GM12878 (cell line): ENCODE data around the gene CLEC16A. TPM values are rescaled to one million over a fixed set of nuclear protein-coding genes. Genes with fewer than 3 reads are reported as not detected.

Experiments used
- ATAC-seq: fragments of 200-7000 bp; cut with Tn5 transposase; 3 replicates; pipeline ENCODE4 v1.9.1; 2020; ENCODE audit warnings: mild to moderate bottlenecking, moderate library complexity
- BruUV-seq: library from RNA; stranded (reverse); fragments of 400-500 nt; replicated peaks from 2 replicates; lab custom pipeline; 2021; lab: Mats Ljungman, UMichigan
- CTCF ChIA-PET: fragments of 300-600 bp; sonication (Branson Sonifier 250); formaldehyde crosslinking; extraction: SDS; loops from one replicate; lab custom pipeline; 2021; ENCODE audit warnings: inconsistent platforms; lab: Yijun Ruan, JAX
- POLR2A ChIA-PET: fragments of 350-600 bp; formaldehyde crosslinking; extraction: SDS; loops from one replicate; lab custom pipeline; 2021; ENCODE audit warnings: inconsistent platforms; lab: Charles Lee
- RAD21 ChIA-PET: fragments of 300-600 bp; sonication (Branson Sonifier 250); formaldehyde crosslinking; loops from one replicate; lab custom pipeline; 2023; ENCODE audit warnings: antibody characterized with exemption; ENCODE audit not compliant: unreplicated experiment; lab: Charles Lee
- SMC1A ChIA-PET: fragments of 300-600 bp; sonication (Branson Sonifier 250); formaldehyde crosslinking; loops from one replicate; lab custom pipeline; 2023; ENCODE audit not compliant: unreplicated experiment, uncharacterized antibody; lab: Charles Lee
- DNase-seq: peaks from one replicate; pipeline ENCODE4 v3.0.0-alpha.2; 2011; ENCODE audit warnings: low read depth, low spot score
- FAIRE-seq: peaks from 3 replicates; lab custom pipeline; 2011; peaks lifted over from hg19 to GRCh38; lab: Jason Lieb, UNC
- H2AFZ ChIP-seq: 2 replicates; pipeline ENCODE4 v1.6.0; 2011; ENCODE audit warnings: low read depth, low read length, control low read depth; ENCODE audit not compliant: control insufficient read depth
- H3K27ac ChIP-seq: 2 replicates; pipeline ENCODE4 v1.5.1; 2011; ENCODE audit warnings: control low read depth; ENCODE audit not compliant: control insufficient read depth, insufficient read depth
- H3K27me3 ChIP-seq, 2 experiments: replicated peaks in 1 of 2; 2 replicates each; pipeline versions ENCODE4 v1.6.0 to v1.6.1; 2011; ENCODE audit warnings: low read length in 1 of 2; ENCODE audit not compliant: control insufficient read depth in 2 of 2, insufficient read depth in 2 of 2
- H3K36me3 ChIP-seq, 2 experiments: 2 replicates each; pipeline ENCODE4 v1.5.1; 2011; ENCODE audit warnings: low read length in 1 of 2; ENCODE audit not compliant: control insufficient read depth in 2 of 2, insufficient read depth in 2 of 2
- H3K4me1 ChIP-seq: 2 replicates; pipeline ENCODE4 v1.6.1; 2011; ENCODE audit warnings: mild to moderate bottlenecking, low read length, moderate library complexity, mixed read lengths; ENCODE audit not compliant: control insufficient read depth, insufficient read depth
- H3K4me2 ChIP-seq: 2 replicates; pipeline ENCODE4 v1.6.0; 2011; ENCODE audit warnings: control low read depth; ENCODE audit not compliant: control insufficient read depth, insufficient read depth
- H3K4me3 ChIP-seq: fragments of 200-600 bp; sonication (generic); 2 replicates; pipeline ENCODE4 v1.5.1; 2016
- H3K79me2 ChIP-seq: 2 replicates; pipeline ENCODE4 v1.6.0; 2011; ENCODE audit warnings: low read length; ENCODE audit not compliant: control insufficient read depth, insufficient read depth
- H3K9ac ChIP-seq: 2 replicates; pipeline ENCODE4 v1.8.0; 2011; ENCODE audit warnings: low read length, control low read depth, mixed read lengths; ENCODE audit not compliant: control insufficient read depth, insufficient read depth
- H3K9me3 ChIP-seq: replicated peaks from 3 replicates; pipeline ENCODE4 v1.5.1; 2011; ENCODE audit warnings: mild to moderate bottlenecking, low read length; ENCODE audit not compliant: control insufficient read depth, insufficient read depth
- H4K20me1 ChIP-seq: 2 replicates; pipeline ENCODE4 v1.6.0; 2011; ENCODE audit not compliant: control insufficient read depth, insufficient read depth
- BRCA1 ChIP-seq: IDR thresholded peaks from 2 replicates; pipeline ENCODE4 v1.6.1; 2011; ENCODE audit warnings: low read depth, low read length, improper control_type of control experiment
- EGR1 ChIP-seq, 2 experiments: IDR thresholded peaks; 1 replicate in 1 of 2; 2 replicates in 1 of 2; pipeline ENCODE4 v1.6.1; 2011 to 2012; ENCODE audit warnings: low read depth in 2 of 2, low read length in 2 of 2, borderline replicate concordance in 1 of 2, mild to moderate bottlenecking in 1 of 2, moderate library complexity in 1 of 2
- GABPA ChIP-seq: IDR thresholded peaks from 2 replicates; pipeline ENCODE4 v1.6.1; 2014; ENCODE audit warnings: antibody characterized with exemption, low read depth, mild to moderate bottlenecking, inconsistent platforms
- IKZF1 ChIP-seq: fragments of 450-650 bp; conservative IDR thresholded peaks from 2 replicates; pipeline ENCODE4 v1.6.1; 2017; ENCODE audit warnings: antibody characterized with exemption, mild to moderate bottlenecking
- IRF4 ChIP-seq: IDR thresholded peaks from 2 replicates; pipeline ENCODE4 v1.6.1; 2011; ENCODE audit warnings: low read depth, low read length
- KDM1A ChIP-seq: fragments of 200-600 bp; sonication (generic); IDR thresholded peaks from 2 replicates; pipeline ENCODE4 v1.6.1; 2016; ENCODE audit warnings: borderline replicate concordance
- NFYB ChIP-seq: IDR thresholded peaks from 2 replicates; pipeline ENCODE4 v1.6.1; 2011; ENCODE audit warnings: low read depth, mild to moderate bottlenecking, low read length, improper control_type of control experiment, moderate library complexity; ENCODE audit not compliant: insufficient read depth
- NR2F1 ChIP-seq: fragments of 450-650 bp; conservative IDR thresholded peaks from 2 replicates; pipeline ENCODE4 v1.6.1; 2017; ENCODE audit warnings: mild to moderate bottlenecking
- POLR2A ChIP-seq: IDR thresholded peaks from 2 replicates; pipeline ENCODE4 v1.6.1; 2011; ENCODE audit warnings: low read depth, mild to moderate bottlenecking, low read length
- RCOR1 ChIP-seq: conservative IDR thresholded peaks from 2 replicates; pipeline ENCODE4 v1.6.1; 2012; ENCODE audit warnings: low read depth, low read length, improper control_type of control experiment
- RUNX3 ChIP-seq: IDR thresholded peaks from 2 replicates; pipeline ENCODE4 v1.6.1; 2012; ENCODE audit warnings: low read length, inconsistent platforms
- SRF ChIP-seq, 2 experiments: IDR thresholded peaks; 2 replicates each; pipeline ENCODE4 v1.6.1; 2011; ENCODE audit warnings: low read depth in 2 of 2, low read length in 2 of 2, mild to moderate bottlenecking in 1 of 2, moderate library complexity in 1 of 2
- STAT3 ChIP-seq: IDR thresholded peaks from 2 replicates; pipeline ENCODE4 v1.6.1; 2011; ENCODE audit warnings: low read depth, low read length, improper control_type of control experiment
- SUPT20H ChIP-seq: IDR thresholded peaks from 2 replicates; pipeline ENCODE4 v1.6.1; 2011; ENCODE audit warnings: low read depth, mild to moderate bottlenecking, low read length, moderate library complexity, borderline replicate concordance; ENCODE audit not compliant: control insufficient read depth
- YBX1 ChIP-seq: fragments of 450-650 bp; IDR thresholded peaks from 2 replicates; pipeline ENCODE4 v1.6.1; 2016; ENCODE audit warnings: antibody characterized with exemption
- ZBED1 ChIP-seq: IDR thresholded peaks from 2 replicates; pipeline ENCODE4 v1.6.1; 2016; ENCODE audit warnings: borderline replicate concordance
- ZNF622 ChIP-seq: fragments of 450-650 bp; IDR thresholded peaks from 2 replicates; pipeline ENCODE4 v1.6.1; 2017; ENCODE audit warnings: mild to moderate bottlenecking, inconsistent platforms
- WGBS: methylation state at CpG from one replicate; pipeline ENCODE4 v1.1.6; 2016; ENCODE audit warnings: low lambda C conversion rate; ENCODE audit not compliant: insufficient replicate concordance, insufficient coverage; ENCODE audit errors: missing lambda C conversion rate; 5-methylcytosine and 5-hydroxymethylcytosine counted together
- in situ Hi-C: fragments of 300-500 bp; cut with MboI; formaldehyde crosslinking; loops from 9 replicates; pipeline ENCODE4 v1.14.3; 2018; ENCODE audit warnings: mixed read lengths
- intact Hi-C: fragments of 100-400 bp; cut with micrococcal nuclease; formaldehyde crosslinking; loops from one replicate; pipeline ENCODE4 v1.14.2; 2022; ENCODE audit not compliant: unreplicated experiment
- polyA plus RNA-seq, 11 experiments: library from polyadenylated mRNA; depleted of rRNA in 4 of 11; unstranded in 6 of 11; stranded (reverse) in 5 of 11; fragments of >200 nt; fragmentation: Nextera tagmentation in 4 of 11; fragmentation: Illumina TruSeq in 1 of 11; extraction: Ambion mirVana in 4 of 11; extraction: Trizol in 1 of 11; gene quantifications; 1 replicate in 1 of 11; 2 replicates in 10 of 11; pipeline versions ENCODE4 v1.2.1 to v1.2.3, GENCODE V29; 2011 to 2016; ENCODE audit warnings: inconsistent platforms in 2 of 11, missing spikeins in 2 of 11, low read depth in 1 of 11
- total RNA-seq, 4 experiments: library from RNA; depleted of rRNA in 3 of 4; stranded (reverse); fragments of >200 nt in 3 of 4; fragmentation: Illumina TruSeq in 1 of 4; extraction: Trizol in 1 of 4; gene quantifications; 2 replicates each; pipeline versions ENCODE4 v1.2.1 to v1.2.3, GENCODE V29; 2013 to 2021
- TF ChIP-seq, protein P1 (sequence below): fragments of 450-650 bp; IDR thresholded peaks from 2 replicates; pipeline ENCODE4 v1.6.1; 2014; ENCODE audit warnings: mild to moderate bottlenecking
- TF ChIP-seq, protein P2 (sequence below): fragments of 450-650 bp; IDR thresholded peaks from 2 replicates; pipeline ENCODE4 v1.6.1; 2017; ENCODE audit warnings: mild to moderate bottlenecking
- TF ChIP-seq, protein P3 (sequence below): IDR thresholded peaks from 2 replicates; pipeline ENCODE4 v1.6.1; 2011; ENCODE audit warnings: borderline replicate concordance, low read depth, mild to moderate bottlenecking, moderate library complexity, low read length; ENCODE audit not compliant: insufficient read depth, poor library complexity, severe bottlenecking

Gene CLEC16A
- total and polyA plus RNA-seq, 10 of the 15 experiments (the other 5 are each of a cell fraction or from before 2014, with no cell fraction given): 1.5 to 28.8 (median 19.2) TPM

DNA sequence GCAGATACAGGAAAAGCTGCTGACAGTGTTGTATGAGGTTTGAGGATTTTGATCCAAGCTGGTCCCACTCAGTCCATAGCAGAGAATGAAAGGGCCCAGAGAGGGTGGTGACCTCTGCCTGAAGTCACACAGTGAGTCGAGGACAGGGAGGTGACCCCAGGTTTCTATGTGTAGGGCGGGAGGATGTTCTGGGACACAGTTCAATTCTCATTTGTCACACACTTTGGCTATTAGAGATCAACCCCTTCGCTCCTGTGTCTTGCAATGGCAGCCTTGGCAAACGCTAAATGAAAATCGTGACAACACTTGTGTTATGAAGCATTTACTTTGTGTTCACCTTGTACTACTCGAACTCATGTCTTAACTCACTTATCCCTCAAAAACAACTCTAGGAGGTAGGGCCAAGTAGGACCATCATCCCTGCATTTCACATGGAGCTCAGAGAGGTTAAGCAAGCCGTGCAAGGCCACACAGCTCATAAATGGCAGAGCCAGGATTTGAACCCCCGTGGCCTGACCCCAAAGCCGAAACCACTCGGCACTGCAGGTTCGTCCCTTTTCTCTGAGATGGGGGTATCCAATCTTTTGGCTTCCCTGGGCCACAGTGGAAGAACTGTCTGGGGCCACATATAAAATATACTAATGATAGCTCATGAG is 12.3 kb upstream of the CLEC16A start:
- in situ Hi-C loops (no loop called here), intact Hi-C loops (no loop called here)
- POLR2A ChIA-PET: interaction anchor here (0.6 to 1.8 kb wide), 4 partner anchors 9 to 319 kb away, joined by 3 to 13 read pairs (median 4); partner anchors contain the start of genes DEXI and NUBP1
- ATAC-seq: no peak
- Histone ChIP-seq H3K4me3 (no peak overlapping the region), H3K4me2 (no peak overlapping the region), H3K9me3 (no peaks in the 10 kb centered on the region), H3K27me3 (no peaks in the 10 kb centered on the region), H2AFZ (no peak overlapping the region), H3K9ac (no peak overlapping the region), H3K79me2 (peaks cover 9% of the 10 kb centered on the region), H3K27ac (no peak overlapping the region), H4K20me1 (no peaks in the 10 kb centered on the region; the same call in 1 of the 2 replicates), H3K36me3 (peaks cover 0 to 2% of the 10 kb centered on the region in 2 experiments; a peak in 2 of 4 replicates), H3K4me1 (peaks cover 6% of the 10 kb centered on the region)
- CTCF ChIA-PET: interaction anchor here (0.7 to 2.5 kb wide), 4 partner anchors 13 to 665 kb away, joined by 3 to 11 read pairs (median 6); no protein-coding TSS in a partner anchor
- 97% methylated on average over 11 of the region's 11 CpGs for WGBS
- TSS peak; percentile 14 for BruUV-seq
- SMC1A ChIA-PET: interaction anchor here (1.0 to 2.2 kb wide), 4 partner anchors 9 to 16 kb away, joined by 4 to 12 read pairs (median 4); partner anchors contain the start of gene DEXI
- DNase-seq: no peak
- RAD21 ChIA-PET: interaction anchor here (1.0 to 1.3 kb wide), 4 partner anchors 13 to 194 kb away, joined by 3 to 6 read pairs (median 4); no protein-coding TSS in a partner anchor
- no peak for FAIRE-seq
- TF ChIP-seq STAT3 (no peak), IKZF1 (no peak), SUPT20H (no peak), NR2F1 (no peak), ZBED1 (0 out of 2 replicates have a peak, but pooled peaks have one; percentile 32), POLR2A (peak; percentile 16; the same call in 1 of the 2 replicates), RUNX3 (0 out of 2 replicates have a peak, but pooled peaks have one; percentile 9), ZNF622 (no peak), NFYB (no peak), RCOR1 (no peak), EGR1 (IDR thresholded peaks at IDR 0.05; ENCODE audit: borderline replicate concordance in 1 of 2, low read depth in 2 of 2, low read length in 2 of 2) (no peak), BRCA1 (no peak), IRF4 (no peak), SRF (IDR thresholded peaks at IDR 0.05; ENCODE audit: low read depth in 2 of 2, low read length in 2 of 2) (no peak), YBX1 (no peak), KDM1A (no peak), GABPA (no peak)
- TF ChIP-seq, protein P1, sequence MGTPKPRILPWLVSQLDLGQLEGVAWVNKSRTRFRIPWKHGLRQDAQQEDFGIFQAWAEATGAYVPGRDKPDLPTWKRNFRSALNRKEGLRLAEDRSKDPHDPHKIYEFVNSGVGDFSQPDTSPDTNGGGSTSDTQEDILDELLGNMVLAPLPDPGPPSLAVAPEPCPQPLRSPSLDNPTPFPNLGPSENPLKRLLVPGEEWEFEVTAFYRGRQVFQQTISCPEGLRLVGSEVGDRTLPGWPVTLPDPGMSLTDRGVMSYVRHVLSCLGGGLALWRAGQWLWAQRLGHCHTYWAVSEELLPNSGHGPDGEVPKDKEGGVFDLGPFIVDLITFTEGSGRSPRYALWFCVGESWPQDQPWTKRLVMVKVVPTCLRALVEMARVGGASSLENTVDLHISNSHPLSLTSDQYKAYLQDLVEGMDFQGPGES: no peak
- TF ChIP-seq, protein P2, sequence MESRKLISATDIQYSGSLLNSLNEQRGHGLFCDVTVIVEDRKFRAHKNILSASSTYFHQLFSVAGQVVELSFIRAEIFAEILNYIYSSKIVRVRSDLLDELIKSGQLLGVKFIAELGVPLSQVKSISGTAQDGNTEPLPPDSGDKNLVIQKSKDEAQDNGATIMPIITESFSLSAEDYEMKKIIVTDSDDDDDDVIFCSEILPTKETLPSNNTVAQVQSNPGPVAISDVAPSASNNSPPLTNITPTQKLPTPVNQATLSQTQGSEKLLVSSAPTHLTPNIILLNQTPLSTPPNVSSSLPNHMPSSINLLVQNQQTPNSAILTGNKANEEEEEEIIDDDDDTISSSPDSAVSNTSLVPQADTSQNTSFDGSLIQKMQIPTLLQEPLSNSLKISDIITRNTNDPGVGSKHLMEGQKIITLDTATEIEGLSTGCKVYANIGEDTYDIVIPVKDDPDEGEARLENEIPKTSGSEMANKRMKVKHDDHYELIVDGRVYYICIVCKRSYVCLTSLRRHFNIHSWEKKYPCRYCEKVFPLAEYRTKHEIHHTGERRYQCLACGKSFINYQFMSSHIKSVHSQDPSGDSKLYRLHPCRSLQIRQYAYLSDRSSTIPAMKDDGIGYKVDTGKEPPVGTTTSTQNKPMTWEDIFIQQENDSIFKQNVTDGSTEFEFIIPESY: no peak
- TF ChIP-seq, protein P3, sequence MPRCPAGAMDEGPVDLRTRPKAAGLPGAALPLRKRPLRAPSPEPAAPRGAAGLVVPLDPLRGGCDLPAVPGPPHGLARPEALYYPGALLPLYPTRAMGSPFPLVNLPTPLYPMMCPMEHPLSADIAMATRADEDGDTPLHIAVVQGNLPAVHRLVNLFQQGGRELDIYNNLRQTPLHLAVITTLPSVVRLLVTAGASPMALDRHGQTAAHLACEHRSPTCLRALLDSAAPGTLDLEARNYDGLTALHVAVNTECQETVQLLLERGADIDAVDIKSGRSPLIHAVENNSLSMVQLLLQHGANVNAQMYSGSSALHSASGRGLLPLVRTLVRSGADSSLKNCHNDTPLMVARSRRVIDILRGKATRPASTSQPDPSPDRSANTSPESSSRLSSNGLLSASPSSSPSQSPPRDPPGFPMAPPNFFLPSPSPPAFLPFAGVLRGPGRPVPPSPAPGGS: peak; percentile 21
